ENCODE data around the gene PKIG.

PKIG gene

GRCh38 chr20:44589537-44589936 is 7.2 kb downstream of the PKIG start:
- ATAC-seq (replicated peaks; ENCODE audit: extremely low read depth, poor library complexity, severe bottlenecking) (no peak), DNase-seq (ENCODE audit: low spot score in 2 of 2) (no peak)
- Mint-ChIP-seq H3K9me3 (no peaks in the 10 kb centered on the region), H3K27me3 (no peaks in the 10 kb centered on the region), H3K27ac (ENCODE audit: low read depth) (no peak overlapping the region), H3K36me3 (ENCODE audit: insufficient read depth) (no peaks in the 10 kb centered on the region), H3K4me3 (no peak overlapping the region), H3K4me1 (no peaks in the 10 kb centered on the region)

- no peaks in the 10 kb centered on the region for H3K27me3 Mint-ChIP-seq
- H3K36me3 Mint-ChIP-seq (ENCODE audit: insufficient read depth): no peaks in the 10 kb centered on the region
- H3K27ac Mint-ChIP-seq (ENCODE audit: low read depth): no peak overlapping the region
- H3K4me1 Mint-ChIP-seq: no peaks in the 10 kb centered on the region
- H3K9me3 Mint-ChIP-seq: no peaks in the 10 kb centered on the region
- DNase-seq (ENCODE audit: low spot score in 2 of 2) (no peak), ATAC-seq (replicated peaks; ENCODE audit: extremely low read depth, poor library complexity, severe bottlenecking) (no peak)
- no peak overlapping the region for H3K4me3 Mint-ChIP-seq
Measured at GRCh38 chr20:44590980-44591778, 8.8 kb downstream of the PKIG start.

GRCh38 chr20:44592366-44592765 is 10.0 kb downstream of the PKIG start:
- DNase-seq (ENCODE audit: low spot score in 2 of 2) (no peak), ATAC-seq (replicated peaks; ENCODE audit: extremely low read depth, poor library complexity, severe bottlenecking) (no peak)
- no peaks in the 10 kb centered on the region for H3K4me1 Mint-ChIP-seq
- H3K27me3 Mint-ChIP-seq: no peaks in the 10 kb centered on the region
- no peak overlapping the region for H3K27ac Mint-ChIP-seq (ENCODE audit: low read depth)
- H3K4me3 Mint-ChIP-seq: no peak overlapping the region
- no peaks in the 10 kb centered on the region for H3K36me3 Mint-ChIP-seq (ENCODE audit: insufficient read depth)
- H3K9me3 Mint-ChIP-seq: no peaks in the 10 kb centered on the region

GRCh38 chr20:44593751-44594150 is 11.4 kb downstream of the PKIG start:
- H3K27me3 Mint-ChIP-seq: no peaks in the 10 kb centered on the region
- no peak overlapping the region for H3K4me3 Mint-ChIP-seq
- peaks cover 6% of the 10 kb centered on the region for H3K4me1 Mint-ChIP-seq
- DNase-seq (ENCODE audit: low spot score in 2 of 2): no peak
- no peak for ATAC-seq (replicated peaks; ENCODE audit: extremely low read depth, poor library complexity, severe bottlenecking)
- no peaks in the 10 kb centered on the region for H3K36me3 Mint-ChIP-seq (ENCODE audit: insufficient read depth)
- H3K9me3 Mint-ChIP-seq: no peaks in the 10 kb centered on the region
- no peak overlapping the region for H3K27ac Mint-ChIP-seq (ENCODE audit: low read depth)

GRCh38 chr20:44594730-44595129 is 12.4 kb downstream of the PKIG start:
- H3K9me3 Mint-ChIP-seq: no peaks in the 10 kb centered on the region
- H3K36me3 Mint-ChIP-seq (ENCODE audit: insufficient read depth): no peaks in the 10 kb centered on the region
- no peak for DNase-seq (ENCODE audit: low spot score in 2 of 2)
- ATAC-seq (replicated peaks; ENCODE audit: extremely low read depth, poor library complexity, severe bottlenecking): no peak
- no peak overlapping the region for H3K4me3 Mint-ChIP-seq
- H3K27ac Mint-ChIP-seq (ENCODE audit: low read depth): no peak overlapping the region
- no peaks in the 10 kb centered on the region for H3K27me3 Mint-ChIP-seq
- H3K4me1 Mint-ChIP-seq: peaks cover 8% of the 10 kb centered on the region

GRCh38 chr20:44596010-44596409 is 13.6 kb downstream of the PKIG start:
- H3K27ac Mint-ChIP-seq (ENCODE audit: low read depth): no peak overlapping the region
- no peak overlapping the region for H3K4me3 Mint-ChIP-seq
- ATAC-seq (replicated peaks; ENCODE audit: extremely low read depth, poor library complexity, severe bottlenecking): no peak
- H3K4me1 Mint-ChIP-seq: peaks cover 8% of the 10 kb centered on the region
- no peaks in the 10 kb centered on the region for H3K9me3 Mint-ChIP-seq
- H3K36me3 Mint-ChIP-seq (ENCODE audit: insufficient read depth): no peaks in the 10 kb centered on the region
- H3K27me3 Mint-ChIP-seq: no peaks in the 10 kb centered on the region
- DNase-seq (ENCODE audit: low spot score in 2 of 2): no peak

GRCh38 chr20:44596876-44597275 is 14.5 kb downstream of the PKIG start:
- Mint-ChIP-seq H3K36me3 (ENCODE audit: insufficient read depth) (no peaks in the 10 kb centered on the region), H3K9me3 (no peaks in the 10 kb centered on the region), H3K27ac (ENCODE audit: low read depth) (no peak overlapping the region), H3K4me3 (no peak overlapping the region), H3K4me1 (peaks cover 8% of the 10 kb centered on the region), H3K27me3 (no peaks in the 10 kb centered on the region)
- ATAC-seq (replicated peaks; ENCODE audit: extremely low read depth, poor library complexity, severe bottlenecking) (no peak), DNase-seq (ENCODE audit: low spot score in 2 of 2) (no peak)

- H3K27ac Mint-ChIP-seq (ENCODE audit: low read depth): no peak overlapping the region
- no peak overlapping the region for H3K4me3 Mint-ChIP-seq
- H3K36me3 Mint-ChIP-seq (ENCODE audit: insufficient read depth): no peaks in the 10 kb centered on the region
- ATAC-seq (replicated peaks; ENCODE audit: extremely low read depth, poor library complexity, severe bottlenecking) (no peak), DNase-seq (ENCODE audit: low spot score in 2 of 2) (no peak)
- H3K9me3 Mint-ChIP-seq: no peaks in the 10 kb centered on the region
- H3K4me1 Mint-ChIP-seq: peaks cover 8% of the 10 kb centered on the region
- H3K27me3 Mint-ChIP-seq: no peaks in the 10 kb centered on the region
Measured at GRCh38 chr20:44597516-44597915, 15.1 kb downstream of the PKIG start.

- Mint-ChIP-seq H3K4me1 (peaks cover 8% of the 10 kb centered on the region), H3K4me3 (no peak overlapping the region), H3K27ac (ENCODE audit: low read depth) (peak overlapping the region; percentile 63), H3K36me3 (ENCODE audit: insufficient read depth) (no peaks in the 10 kb centered on the region), H3K27me3 (no peaks in the 10 kb centered on the region), H3K9me3 (no peaks in the 10 kb centered on the region)
- ATAC-seq (replicated peaks; ENCODE audit: extremely low read depth, poor library complexity, severe bottlenecking) (no peak), DNase-seq (ENCODE audit: low spot score in 2 of 2) (no peak)
Measured at GRCh38 chr20:44597930-44598329, 15.6 kb downstream of the PKIG start.

- ATAC-seq (replicated peaks; ENCODE audit: extremely low read depth, poor library complexity, severe bottlenecking) (no peak), DNase-seq (ENCODE audit: low spot score in 2 of 2) (no peak)
- H3K4me1 Mint-ChIP-seq: peaks cover 8% of the 10 kb centered on the region
Measured at GRCh38 chr20:44598423-44599305, 16.3 kb downstream of the PKIG start.

GRCh38 chr20:44599715-44600114 is 17.3 kb downstream of the PKIG start:
- Mint-ChIP-seq H3K4me1 (peaks cover 8% of the 10 kb centered on the region), H3K36me3 (ENCODE audit: insufficient read depth) (no peaks in the 10 kb centered on the region), H3K9me3 (no peaks in the 10 kb centered on the region), H3K27me3 (no peaks in the 10 kb centered on the region), H3K27ac (ENCODE audit: low read depth) (no peak overlapping the region), H3K4me3 (no peak overlapping the region)
- DNase-seq (ENCODE audit: low spot score in 2 of 2) (no peak), ATAC-seq (replicated peaks; ENCODE audit: extremely low read depth, poor library complexity, severe bottlenecking) (no peak)

More at GRCh38 chr20:44598423-44599305, 16.3 kb downstream of the PKIG start:
- Mint-ChIP-seq H3K27me3 (no peaks in the 10 kb centered on the region), H3K9me3 (no peaks in the 10 kb centered on the region), H3K27ac (ENCODE audit: low read depth) (peak overlapping the region; percentile 63), H3K4me3 (no peak overlapping the region), H3K36me3 (ENCODE audit: insufficient read depth) (no peaks in the 10 kb centered on the region)

GRCh38 chr20:44600301-44600700 is 17.9 kb downstream of the PKIG start:
- H3K4me1 Mint-ChIP-seq: peaks cover 8% of the 10 kb centered on the region

GRCh38 chr20:44600758-44601201 is 18.4 kb downstream of the PKIG start:
- Mint-ChIP-seq H3K4me1 (peaks cover 8% of the 10 kb centered on the region), H3K4me3 (no peak overlapping the region), H3K27ac (ENCODE audit: low read depth) (no peak overlapping the region), H3K27me3 (no peaks in the 10 kb centered on the region), H3K9me3 (no peaks in the 10 kb centered on the region), H3K36me3 (ENCODE audit: insufficient read depth) (no peaks in the 10 kb centered on the region)
- DNase-seq (ENCODE audit: low spot score in 2 of 2) (no peak), ATAC-seq (replicated peaks; ENCODE audit: extremely low read depth, poor library complexity, severe bottlenecking) (no peak)

More at GRCh38 chr20:44600301-44600700, 17.9 kb downstream of the PKIG start:
- Mint-ChIP-seq H3K27ac (ENCODE audit: low read depth) (no peak overlapping the region), H3K9me3 (no peaks in the 10 kb centered on the region), H3K27me3 (no peaks in the 10 kb centered on the region), H3K4me3 (no peak overlapping the region), H3K36me3 (ENCODE audit: insufficient read depth) (no peaks in the 10 kb centered on the region)
- no peak for DNase-seq (ENCODE audit: low spot score in 2 of 2)
- no peak for ATAC-seq (replicated peaks; ENCODE audit: extremely low read depth, poor library complexity, severe bottlenecking)

All from central memory CD8-positive, alpha-beta T cell (primary cell).